Liver (tissue), 9 donors: ENCODE results near the gene PARP4. TPM values are rescaled to one million over a fixed set of nuclear protein-coding genes. Genes with fewer than 3 reads are reported as not detected.
A peak's percentile ranks its signal among the peaks of the same experiment; 100 is the strongest.

Experiments
- DNase-seq: peaks from one replicate; pipeline ENCODE4 v3.0.0-alpha.2; 2017; ENCODE audit warnings: low spot score
- H3K27ac ChIP-seq, 2 donors: one replicate each; pipeline ENCODE4 v1.7.0; 2013; ENCODE audit warnings: inconsistent platforms in 2 of 2, low read length in 2 of 2, control low read depth in 1 of 2, low read depth in 1 of 2, mild to moderate bottlenecking in 1 of 2
- H3K27me3 ChIP-seq, 4 donors: one replicate each; pipeline versions ENCODE4 v1.6.1 to v1.7.0; 2013; ENCODE audit warnings: low read length in 3 of 4, inconsistent platforms in 1 of 4, mild to moderate bottlenecking in 1 of 4, moderate library complexity in 1 of 4; ENCODE audit not compliant: control insufficient read depth in 4 of 4, insufficient read depth in 4 of 4
- H3K36me3 ChIP-seq, 4 donors: one replicate each; pipeline versions ENCODE4 v1.6.1 to v1.7.0; 2013; ENCODE audit warnings: low read length in 3 of 4, mild to moderate bottlenecking in 3 of 4, low read depth in 1 of 4, moderate library complexity in 1 of 4; ENCODE audit not compliant: control insufficient read depth in 4 of 4, insufficient read depth in 3 of 4
- H3K4me1 ChIP-seq, 4 donors: one replicate each; pipeline versions ENCODE4 v1.6.1 to v1.7.0; 2013; ENCODE audit warnings: low read length in 3 of 4, mild to moderate bottlenecking in 3 of 4, moderate library complexity in 1 of 4; ENCODE audit not compliant: control insufficient read depth in 4 of 4, insufficient read depth in 4 of 4
- H3K4me3 ChIP-seq, 3 donors: one replicate each; pipeline versions ENCODE4 v1.6.1 to v1.7.0; 2013; ENCODE audit warnings: low read length in 3 of 3, control low read depth in 1 of 3, low read depth in 1 of 3, mild to moderate bottlenecking in 1 of 3
- H3K9ac ChIP-seq, 2 donors: one replicate each; pipeline ENCODE4 v1.7.0; 2013; ENCODE audit warnings: low read length in 2 of 2, mild to moderate bottlenecking in 2 of 2, moderate library complexity in 2 of 2, control low read depth in 1 of 2, low read depth in 1 of 2
- H3K9me3 ChIP-seq, 4 donors: one replicate each; pipeline versions ENCODE4 v1.6.1 to v1.7.0; 2013; ENCODE audit warnings: low read length in 3 of 4; ENCODE audit not compliant: control insufficient read depth in 4 of 4
- ATF3 ChIP-seq: IDR thresholded peaks from 2 replicates; pipeline ENCODE4 v1.6.1; 2016; ENCODE audit warnings: antibody characterized with exemption
- CTCF ChIP-seq: fragments of 150-350 bp; IDR thresholded peaks from 2 replicates; pipeline ENCODE4 v1.5.1; 2017; ENCODE audit warnings: improper control_type of control experiment, low read depth, low read length; ENCODE audit not compliant: missing input control
- EGR1 ChIP-seq, 2 donors: IDR thresholded peaks; 2 replicates each; pipeline ENCODE4 v1.6.1; 2016 to 2018; ENCODE audit warnings: antibody characterized with exemption in 2 of 2, low read depth in 2 of 2
- FOXA1 ChIP-seq: IDR thresholded peaks from 2 replicates; pipeline ENCODE4 v1.6.1; 2016; ENCODE audit warnings: antibody characterized with exemption
- FOXA2 ChIP-seq: IDR thresholded peaks from 2 replicates; pipeline ENCODE4 v1.6.1; 2016; ENCODE audit warnings: antibody characterized with exemption
- GABPA ChIP-seq, 2 donors: IDR thresholded peaks in 1 of 2; conservative IDR thresholded peaks in 1 of 2; 2 replicates each; pipeline ENCODE4 v1.6.1; 2016; ENCODE audit warnings: antibody characterized with exemption in 2 of 2, mild to moderate bottlenecking in 1 of 2, moderate library complexity in 1 of 2
- HNF4G ChIP-seq: IDR thresholded peaks from 2 replicates; pipeline ENCODE4 v1.6.1; 2016; ENCODE audit warnings: antibody characterized with exemption
- JUND ChIP-seq, 2 donors: IDR thresholded peaks; 2 replicates each; pipeline ENCODE4 v1.6.1; 2016; ENCODE audit warnings: antibody characterized with exemption in 2 of 2
- MAX ChIP-seq: IDR thresholded peaks from 2 replicates; pipeline ENCODE4 v1.6.1; 2016; ENCODE audit warnings: antibody characterized with exemption
- NR2F2 ChIP-seq: IDR thresholded peaks from 2 replicates; pipeline ENCODE4 v1.6.1; 2016; ENCODE audit warnings: antibody characterized with exemption
- RAD21 ChIP-seq, 2 donors: IDR thresholded peaks; 2 replicates each; pipeline ENCODE4 v1.6.1; 2016; ENCODE audit warnings: antibody characterized with exemption in 2 of 2, mild to moderate bottlenecking in 2 of 2
- REST ChIP-seq: IDR thresholded peaks from 2 replicates; pipeline ENCODE4 v1.6.1; 2016; ENCODE audit warnings: antibody characterized with exemption, mild to moderate bottlenecking
- RXRA ChIP-seq, 2 donors: IDR thresholded peaks; 2 replicates each; pipeline ENCODE4 v1.6.1; 2017 to 2018; ENCODE audit warnings: antibody characterized with exemption in 2 of 2, mild to moderate bottlenecking in 1 of 2
- SP1 ChIP-seq: IDR thresholded peaks from 2 replicates; pipeline ENCODE4 v1.6.1; 2018; ENCODE audit warnings: antibody characterized with exemption, mild to moderate bottlenecking
- ZBTB33 ChIP-seq: IDR thresholded peaks from 2 replicates; pipeline ENCODE4 v1.6.1; 2016; ENCODE audit warnings: antibody characterized with exemption
- WGBS: extraction: QIAGEN DNeasy Blood & Tissue Kit; methylation state at CpG from one replicate; pipeline ENCODE4 v1.1.7; 2013; 5-methylcytosine and 5-hydroxymethylcytosine counted together
- polyA plus RNA-seq, 2 donors: library from polyadenylated mRNA; stranded (reverse) in 1 of 2; unstranded in 1 of 2; fragments of 200-250 nt in 1 of 2; fragments of >200 nt in 1 of 2; fragmentation: Nextera tagmentation in 1 of 2; extraction: Ambion mirVana in 1 of 2; gene quantifications; one replicate each; pipeline versions ENCODE4 v1.2.1 to v1.2.3, GENCODE V29; 2013 to 2015
- total RNA-seq, 2 donors: library from RNA; depleted of rRNA; stranded (reverse); fragments of >200 nt; gene quantifications; one replicate each; pipeline ENCODE4 v1.2.3, GENCODE V29; 2014
- donor health status: healthy.
- donor health status: healthy.
- donor health status: healthy.
- donor health status: healthy.
- donor health status: healthy.

The PARP4 gene
- total and polyA plus RNA-seq, 4 donors: 10.7 to 29.3 (median 17.7) TPM

- WGBS: 42% methylated on average over 2 of the region's 2 CpGs
- Histone ChIP-seq H3K4me3 (no peak overlapping the region), H3K27ac (peak overlapping the region in 1 of 2 donors; percentile 37), H3K9ac (no peak overlapping the region), H3K4me1 (peaks cover 0 to 3% (median 0%) of the 10 kb centered on the region in 4 donors), H3K36me3 (peaks cover 11 to 45% (median 26%) of the 10 kb centered on the region in 4 donors), H3K27me3 (no peaks in the 10 kb centered on the region), H3K9me3 (no peaks in the 10 kb centered on the region)
- TF ChIP-seq SP1 (no peak), CTCF (no peak), HNF4G (no peak), FOXA1 (no peak), RAD21 (IDR thresholded peaks at IDR 0.05) (no peak), ZBTB33 (no peak), GABPA (IDR thresholded peaks at IDR 0.05 in 1 of 2, conservative IDR thresholded peaks at IDR 0.05 in 1 of 2) (no peak), NR2F2 (no peak), RXRA (IDR thresholded peaks at IDR 0.05) (no peak), REST (no peak)
- no peak for DNase-seq
Observed at GRCh38 chr13:24459234-24459633, 53.3 kb downstream of the PARP4 start.

- H3K36me3 ChIP-seq: peaks cover 13 to 50% (median 29%) of the 10 kb centered on the region in 4 donors
- no peaks in the 10 kb centered on the region for H3K9me3 ChIP-seq
- 79% methylated on average over 4 of the region's 4 CpGs for WGBS
- H3K27ac ChIP-seq: no peak overlapping the region
- H3K4me1 ChIP-seq: peaks cover 0 to 3% (median 0%) of the 10 kb centered on the region in 4 donors
- DNase-seq: no peak
- H3K27me3 ChIP-seq: no peaks in the 10 kb centered on the region
- no peak overlapping the region for H3K4me3 ChIP-seq
- H3K9ac ChIP-seq: no peak overlapping the region
- TF ChIP-seq SP1 (no peak), JUND (IDR thresholded peaks at IDR 0.05) (no peak), GABPA (IDR thresholded peaks at IDR 0.05 in 1 of 2, conservative IDR thresholded peaks at IDR 0.05 in 1 of 2) (no peak), NR2F2 (no peak), CTCF (no peak), FOXA1 (no peak), FOXA2 (no peak), ATF3 (no peak), REST (no peak), EGR1 (IDR thresholded peaks at IDR 0.05; ENCODE audit: low read depth in 2 of 2) (no peak), MAX (no peak), ZBTB33 (no peak)
Observed at GRCh38 chr13:24458736-24459135, 53.8 kb downstream of the PARP4 start.
